K562 (cell line): ENCODE results near the gene BRWD1. TPM values are rescaled to one million over a fixed set of nuclear protein-coding genes. Genes with fewer than 3 reads are reported as not detected.

Experiments
- BCLAF1 ChIP-seq, 2 experiments: fragments of 450-650 bp in 1 of 2; IDR thresholded peaks; 2 replicates each; pipeline ENCODE4 v1.6.1; 2011 to 2017; ENCODE audit warnings: low read depth in 2 of 2, antibody characterized with exemption in 1 of 2, borderline replicate concordance in 1 of 2, low read length in 1 of 2, mild to moderate bottlenecking in 1 of 2, mixed read lengths in 1 of 2; ENCODE audit not compliant: control insufficient read depth in 1 of 2
- E2F8 ChIP-seq: fragments of 450-650 bp; IDR thresholded peaks from 2 replicates; pipeline ENCODE4 v1.7.1; 2018; ENCODE audit warnings: mild to moderate bottlenecking, low read depth; ENCODE audit not compliant: partially characterized antibody
- EP300 ChIP-seq: IDR thresholded peaks from 2 replicates; pipeline ENCODE4 v1.6.1; 2012; ENCODE audit warnings: low read length, improper control_type of control experiment
- HDAC3 ChIP-seq: fragments of 450-650 bp; IDR thresholded peaks from 2 replicates; pipeline ENCODE4 v1.6.1; 2018; ENCODE audit warnings: borderline replicate concordance, mild to moderate bottlenecking, moderate library complexity; ENCODE audit not compliant: partially characterized antibody
- LEF1 ChIP-seq: fragments of 450-650 bp; IDR thresholded peaks from 2 replicates; pipeline ENCODE4 v1.6.1; 2016; ENCODE audit warnings: mild to moderate bottlenecking
- PHF8 ChIP-seq: fragments of 200-600 bp; sonication (generic); IDR thresholded peaks from 2 replicates; pipeline ENCODE4 v1.6.1; 2012; ENCODE audit warnings: mixed run types, mild to moderate bottlenecking, inconsistent platforms, low read length, moderate library complexity, borderline replicate concordance
- SPI1 ChIP-seq: IDR thresholded peaks from 2 replicates; pipeline ENCODE4 v1.6.1; 2011; ENCODE audit warnings: low read depth, low read length, control low read depth, borderline replicate concordance
- ZNF512 ChIP-seq: IDR thresholded peaks from 2 replicates; pipeline ENCODE4 v1.6.1; 2016; ENCODE audit warnings: missing genetic modification characterization, missing compliant biosample characterization
- ZNF551 ChIP-seq: fragments of 250-450 bp; sonication (Bioruptor Pico); IDR thresholded peaks from 2 replicates; pipeline ENCODE4 v1.5.0; 2021; ENCODE audit warnings: mild to moderate bottlenecking, moderate library complexity
- ZNF766 ChIP-seq: fragments of 200-800 bp; sonication (Bioruptor generic); conservative IDR thresholded peaks from 2 replicates; pipeline ENCODE4 v1.6.1; 2016; ENCODE audit warnings: missing genetic modification characterization, missing compliant biosample characterization
- ZNF780A ChIP-seq: fragments of 250-450 bp; sonication (Bioruptor Pico); IDR thresholded peaks from 2 replicates; pipeline ENCODE4 v1.5.0; 2021; ENCODE audit warnings: mild to moderate bottlenecking
- ZNF79 ChIP-seq: fragments of 250-450 bp; sonication (Bioruptor Pico); IDR thresholded peaks from 2 replicates; pipeline ENCODE4 v1.4.0; 2020; ENCODE audit warnings: low read depth, mild to moderate bottlenecking, moderate library complexity
- polyA plus RNA-seq, 8 experiments: library from polyadenylated mRNA; depleted of rRNA in 4 of 8; stranded (reverse) in 5 of 8; unstranded in 3 of 8; fragments of >200 nt; fragmentation: Nextera tagmentation in 2 of 8; fragmentation: Illumina TruSeq in 1 of 8; extraction: Ambion mirVana in 2 of 8; extraction: Trizol in 1 of 8; gene quantifications; 2 replicates each; pipeline versions ENCODE4 v1.2.1 to v1.2.3, GENCODE V29; 2011 to 2014; ENCODE audit warnings: inconsistent platforms in 1 of 8, missing spikeins in 1 of 8
- total RNA-seq, 7 experiments: library from RNA; depleted of rRNA in 6 of 7; stranded (reverse); fragments of >200 nt in 6 of 7; fragmentation: Illumina TruSeq in 2 of 7; extraction: Trizol in 2 of 7; gene quantifications; 2 replicates each; pipeline versions ENCODE4 v1.2.1 to v1.2.3, GENCODE V29; 2011 to 2021; ENCODE audit warnings: low replicate concordance in 1 of 7
- TF ChIP-seq, protein P1 (sequence below): fragments of 250-450 bp; sonication (Bioruptor Pico); IDR thresholded peaks from 2 replicates; pipeline ENCODE4 v1.5.0; 2020; ENCODE audit warnings: mild to moderate bottlenecking
- TF ChIP-seq, protein P2 (sequence below), 2 experiments: IDR thresholded peaks in 1 of 2; conservative IDR thresholded peaks in 1 of 2; 2 replicates each; pipeline ENCODE4 v1.6.1; 2016; ENCODE audit warnings: low read depth in 2 of 2, mild to moderate bottlenecking in 1 of 2, missing compliant biosample characterization in 1 of 2, missing genetic modification characterization in 1 of 2, moderate library complexity in 1 of 2

BRWD1 gene
- total and polyA plus RNA-seq, 9 of the 15 experiments (the other 6 are each of a cell fraction or from before 2014, with no cell fraction given) = 10.1 to 60.2 (median 34.1) TPM

DNA sequence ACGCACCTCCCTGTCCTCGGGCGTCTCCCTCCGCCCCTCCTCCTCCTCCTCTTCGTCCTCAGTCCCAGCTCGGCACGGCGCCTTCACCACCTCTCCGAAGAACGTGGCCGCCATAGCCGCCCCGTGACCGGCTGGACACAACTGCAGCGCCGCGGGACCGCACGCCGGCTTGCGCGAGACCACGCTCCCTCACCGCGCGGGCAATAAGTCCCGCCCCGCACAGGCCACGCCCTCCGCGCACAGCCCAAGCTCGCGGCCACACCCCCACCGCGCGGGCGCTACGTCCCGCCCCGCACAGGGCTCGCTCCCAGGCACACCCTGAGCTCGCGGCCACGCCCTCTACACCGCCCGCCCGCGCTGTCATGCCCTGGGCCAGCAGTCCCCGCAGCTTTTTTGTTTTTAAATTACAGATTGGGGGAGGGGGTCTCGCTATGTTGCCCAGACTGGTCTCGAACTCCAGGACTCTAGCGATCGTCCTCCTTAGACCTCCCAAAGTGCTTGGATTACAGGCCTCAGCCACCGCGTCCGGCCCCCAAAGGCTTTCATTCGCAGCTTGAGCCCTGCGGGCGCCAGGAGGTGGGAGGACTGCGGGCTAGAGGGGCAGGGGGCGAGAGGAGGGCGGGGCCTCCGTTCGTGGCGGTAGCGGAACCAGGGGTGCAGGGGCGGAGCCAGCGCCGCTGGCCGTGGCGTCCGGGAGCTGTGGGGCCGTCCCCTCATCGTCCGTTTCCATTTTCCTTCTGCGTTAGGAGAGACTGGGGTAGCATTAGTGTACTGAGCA is 130.0 kb downstream of the BRWD1 start, which contains the start of gene PSMG1 (continued):
- TF ChIP-seq, protein P1, sequence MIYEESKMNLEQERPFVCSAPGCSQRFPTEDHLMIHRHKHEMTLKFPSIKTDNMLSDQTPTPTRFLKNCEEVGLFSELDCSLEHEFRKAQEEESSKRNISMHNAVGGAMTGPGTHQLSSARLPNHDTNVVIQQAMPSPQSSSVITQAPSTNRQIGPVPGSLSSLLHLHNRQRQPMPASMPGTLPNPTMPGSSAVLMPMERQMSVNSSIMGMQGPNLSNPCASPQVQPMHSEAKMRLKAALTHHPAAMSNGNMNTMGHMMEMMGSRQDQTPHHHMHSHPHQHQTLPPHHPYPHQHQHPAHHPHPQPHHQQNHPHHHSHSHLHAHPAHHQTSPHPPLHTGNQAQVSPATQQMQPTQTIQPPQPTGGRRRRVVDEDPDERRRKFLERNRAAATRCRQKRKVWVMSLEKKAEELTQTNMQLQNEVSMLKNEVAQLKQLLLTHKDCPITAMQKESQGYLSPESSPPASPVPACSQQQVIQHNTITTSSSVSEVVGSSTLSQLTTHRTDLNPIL (CRISPR knock-in tag) = no peak
- TF ChIP-seq ZNF780A (CRISPR knock-in tag) (no peak), BCLAF1 (IDR thresholded peaks at IDR 0.05; ENCODE audit: borderline replicate concordance in 1 of 2, control insufficient read depth in 1 of 2, low read depth in 2 of 2, low read length in 1 of 2) (no peak), ZNF766 (CRISPR knock-in tag) (no peak), ZNF512 (tag) (no peak), E2F8 (peak; percentile 93), EP300 (no peak), LEF1 (peak; percentile 65; the same call in 1 of the 2 replicates), SPI1 (no peak), ZNF79 (CRISPR knock-in tag) (no peak), ZNF551 (no peak), PHF8 (peak; percentile 71), HDAC3 (no peak)
- TF ChIP-seq, protein P2, sequence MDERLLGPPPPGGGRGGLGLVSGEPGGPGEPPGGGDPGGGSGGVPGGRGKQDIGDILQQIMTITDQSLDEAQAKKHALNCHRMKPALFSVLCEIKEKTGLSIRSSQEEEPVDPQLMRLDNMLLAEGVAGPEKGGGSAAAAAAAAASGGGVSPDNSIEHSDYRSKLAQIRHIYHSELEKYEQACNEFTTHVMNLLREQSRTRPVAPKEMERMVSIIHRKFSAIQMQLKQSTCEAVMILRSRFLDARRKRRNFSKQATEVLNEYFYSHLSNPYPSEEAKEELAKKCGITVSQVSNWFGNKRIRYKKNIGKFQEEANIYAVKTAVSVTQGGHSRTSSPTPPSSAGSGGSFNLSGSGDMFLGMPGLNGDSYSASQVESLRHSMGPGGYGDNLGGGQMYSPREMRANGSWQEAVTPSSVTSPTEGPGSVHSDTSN (CRISPR knock-in tag; IDR thresholded peaks at IDR 0.05; ENCODE audit: low read depth) = no peak
- TF ChIP-seq, protein P2 (tag; conservative IDR thresholded peaks at IDR 0.05; ENCODE audit: low read depth) = no peak
